PC-3 (cell line): ENCODE data around the gene NCSTN. TPM values are rescaled to one million over a fixed set of nuclear protein-coding genes. Genes with fewer than 3 reads are reported as not detected.

Source experiments
- ATAC-seq: fragments of 200-7000 bp; cut with Tn5 transposase; 2 replicates; pipeline ENCODE4 v1.9.1; 2020; ENCODE audit warnings: mild to moderate bottlenecking, moderate library complexity
- BruUV-seq: library from RNA; stranded (reverse); fragments of 400-500 nt; replicated peaks from 2 replicates; lab custom pipeline; 2021; lab: Mats Ljungman, UMichigan
- CTCF ChIA-PET: fragments of 300-600 bp; sonication (Branson Sonifier 250); formaldehyde crosslinking; loops from one replicate; lab custom pipeline; 2022; ENCODE audit warnings: antibody characterized with exemption; lab: Charles Lee
- POLR2A ChIA-PET: fragments of 300-600 bp; sonication (Branson Sonifier 250); formaldehyde crosslinking; loops from one replicate; lab custom pipeline; 2022; ENCODE audit warnings: antibody characterized with exemption; ENCODE audit not compliant: unreplicated experiment; lab: Charles Lee
- DNase-seq: peaks from one replicate; pipeline ENCODE4 v3.0.0-alpha.2; 2015
- H2AFZ ChIP-seq: fragments of 300-600 bp; sonication (generic); 2 replicates; pipeline ENCODE4 v1.6.0; 2016; ENCODE audit warnings: antibody characterized with exemption, low read length
- H3F3A ChIP-seq: fragments of 300-600 bp; sonication (generic); one replicate; pipeline ENCODE4 v1.6.0; 2017; ENCODE audit warnings: antibody characterized with exemption, low read length, control low read depth, mild to moderate bottlenecking; ENCODE audit not compliant: unreplicated experiment
- H3K27ac ChIP-seq: fragments of 300-600 bp; sonication (generic); 2 replicates; pipeline ENCODE4 v1.5.1; 2016; ENCODE audit warnings: mild to moderate bottlenecking, low read length
- H3K27me3 ChIP-seq: fragments of 300-600 bp; sonication (generic); 2 replicates; pipeline ENCODE4 v1.6.1; 2016; ENCODE audit warnings: low read length, mixed read lengths
- H3K36me3 ChIP-seq: fragments of 300-600 bp; sonication (generic); 2 replicates; pipeline ENCODE4 v1.6.1; 2016; ENCODE audit warnings: low read depth, mixed run types, low read length, mixed read lengths
- H3K4me1 ChIP-seq: fragments of 300-600 bp; sonication (generic); 2 replicates; pipeline ENCODE4 v1.5.1; 2016; ENCODE audit warnings: low read length; ENCODE audit not compliant: insufficient read depth
- H3K4me2 ChIP-seq: fragments of 300-600 bp; sonication (generic); 2 replicates; pipeline ENCODE4 v1.6.0; 2016; ENCODE audit warnings: low read length
- H3K4me3 ChIP-seq: fragments of 300-600 bp; sonication (generic); 2 replicates; pipeline ENCODE4 v1.5.1; 2016; ENCODE audit warnings: mild to moderate bottlenecking, low read length, mixed read lengths
- H3K79me2 ChIP-seq: fragments of 300-600 bp; sonication (generic); 2 replicates; pipeline ENCODE4 v1.6.1; 2017; ENCODE audit warnings: low read length, mixed read lengths
- H3K9ac ChIP-seq: fragments of 300-600 bp; sonication (generic); 2 replicates; pipeline ENCODE4 v1.6.0; 2016; ENCODE audit warnings: mild to moderate bottlenecking, low read length
- H3K9me2 ChIP-seq: fragments of 300-600 bp; sonication (generic); replicated peaks from 2 replicates; pipeline ENCODE4 v1.6.1; 2016; ENCODE audit warnings: mixed run types, low read length, mixed read lengths
- H3K9me3 ChIP-seq: fragments of 300-600 bp; sonication (generic); 2 replicates; pipeline ENCODE4 v1.6.1; 2016; ENCODE audit warnings: low read length, mixed read lengths
- H4K20me1 ChIP-seq: fragments of 300-600 bp; sonication (generic); 2 replicates; pipeline ENCODE4 v1.6.1; 2016; ENCODE audit warnings: low read length, mixed read lengths
- CTCF ChIP-seq: fragments of 300-600 bp; sonication (generic); conservative IDR thresholded peaks from 2 replicates; pipeline ENCODE4 v1.5.1; 2017; ENCODE audit warnings: antibody characterized with exemption, low read depth, mild to moderate bottlenecking, low read length
- EZH2 ChIP-seq: fragments of 300-600 bp; sonication (generic); IDR thresholded peaks from one replicate; pipeline ENCODE4 v1.6.1; 2017; ENCODE audit warnings: antibody characterized with exemption, mild to moderate bottlenecking, low read length; ENCODE audit not compliant: unreplicated experiment
- EZH2phosphoT487 ChIP-seq: fragments of 300-600 bp; sonication (generic); IDR thresholded peaks from 2 replicates; pipeline ENCODE4 v1.6.1; 2018; ENCODE audit warnings: mild to moderate bottlenecking, antibody characterized with exemption, low read length, borderline replicate concordance
- intact Hi-C: fragments of 100-400 bp; cut with micrococcal nuclease; formaldehyde crosslinking; loops from 2 replicates; pipeline ENCODE4 v1.9.0; 2023
- total RNA-seq: library from RNA; depleted of rRNA; stranded (reverse); fragments of >200 nt; gene quantifications from 2 replicates; pipeline ENCODE4 v1.2.3, GENCODE V29; 2014

NCSTN gene
- total RNA-seq, 1 experiment from 2014 or later = 49.6 TPM

DNA sequence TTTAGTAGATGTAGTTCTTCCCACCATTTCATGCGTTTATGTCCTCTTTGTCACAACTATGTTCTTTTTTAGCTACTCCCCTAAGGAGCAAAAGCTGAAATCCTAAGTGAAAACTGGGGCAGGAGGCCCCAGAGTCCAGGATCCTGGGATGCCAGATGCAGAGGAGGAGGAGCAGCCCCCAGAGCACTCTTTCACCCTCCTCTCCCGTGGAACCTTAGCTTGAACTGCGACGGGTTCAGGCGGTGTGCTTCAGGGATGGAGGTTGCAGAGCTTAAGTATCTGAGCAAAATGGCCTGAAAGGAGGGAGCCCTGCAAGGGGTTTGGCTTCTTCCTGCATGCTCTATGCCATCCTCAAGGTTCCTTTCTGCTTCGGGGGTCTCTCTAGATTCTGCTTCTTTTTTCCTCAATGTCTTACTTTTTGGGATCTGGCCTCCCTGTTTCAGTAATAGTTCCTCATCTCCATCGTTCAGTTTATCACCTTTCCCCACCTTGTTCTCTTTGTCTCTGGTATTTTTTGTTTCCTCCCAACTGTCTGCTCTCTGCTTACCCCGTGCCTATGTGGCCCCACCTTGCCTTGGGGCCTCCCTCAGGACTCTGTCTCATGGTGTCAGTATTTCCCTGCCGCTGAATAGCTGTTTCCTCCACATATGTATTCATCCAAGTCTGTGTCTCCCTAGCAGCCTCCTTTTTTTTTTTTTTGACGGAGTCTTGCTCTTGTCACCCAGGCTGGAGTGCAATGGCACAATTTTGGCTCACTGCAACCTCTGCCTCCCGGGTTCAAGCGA, 21.0 kb downstream of the NCSTN start:
- Histone ChIP-seq H3K9ac (no peak overlapping the region), H3K27ac (no peak overlapping the region), H3K4me2 (no peak overlapping the region), H2AFZ (no peak overlapping the region), H3F3A (no peaks in the 10 kb centered on the region), H3K79me2 (no peaks in the 10 kb centered on the region), H3K9me3 (no peaks in the 10 kb centered on the region), H3K9me2 (no peaks in the 10 kb centered on the region), H3K4me3 (no peak overlapping the region), H3K4me1 (no peaks in the 10 kb centered on the region), H4K20me1 (no peaks in the 10 kb centered on the region), H3K36me3 (peaks cover 10% of the 10 kb centered on the region; the same call in 1 of the 2 replicates), H3K27me3 (no peaks in the 10 kb centered on the region)
- ChIA-PET POLR2A (no interaction called here), CTCF (interaction anchor here (0.6 kb wide), 1 partner anchor 294 kb away, joined by 5 read pairs; no protein-coding TSS in a partner anchor)
- no peak for DNase-seq
- ATAC-seq = no peak
- BruUV-seq = no TSS peak
- intact Hi-C loops = no loop called here
- no peak for TF ChIP-seq EZH2phosphoT487
- no peak for TF ChIP-seq EZH2
- no peak for TF ChIP-seq CTCF

DNA sequence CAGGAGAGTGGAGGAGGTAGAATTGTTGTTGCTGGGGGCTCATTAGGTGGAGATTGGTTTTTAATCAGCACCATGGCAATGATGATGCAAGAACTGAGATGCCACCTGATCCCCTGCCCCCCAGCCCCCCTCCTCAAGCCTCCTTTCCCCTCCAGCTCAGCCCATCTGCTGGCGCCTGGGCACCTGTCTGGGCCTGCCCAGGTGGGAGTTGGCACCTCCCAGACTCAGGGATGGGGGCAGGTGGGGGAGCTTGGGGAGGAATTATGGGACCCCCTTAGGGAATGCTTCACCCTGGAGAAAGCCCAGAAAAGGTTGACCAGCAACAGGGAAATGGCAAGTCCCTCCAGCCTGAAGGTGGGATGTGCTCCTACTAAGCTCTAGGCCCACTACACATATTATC, 22.1 kb downstream of the NCSTN start:
- Histone ChIP-seq H3K27me3 (no peaks in the 10 kb centered on the region), H3K36me3 (peaks cover 1% of the 10 kb centered on the region; the same call in 1 of the 2 replicates), H3K9me3 (no peaks in the 10 kb centered on the region), H3K4me3 (no peak overlapping the region), H3K27ac (no peak overlapping the region), H4K20me1 (no peaks in the 10 kb centered on the region), H3K9ac (no peak overlapping the region), H3K4me1 (no peaks in the 10 kb centered on the region), H3K9me2 (no peaks in the 10 kb centered on the region), H2AFZ (no peak overlapping the region), H3K4me2 (no peak overlapping the region), H3K79me2 (no peaks in the 10 kb centered on the region), H3F3A (no peaks in the 10 kb centered on the region)
- no peak for ATAC-seq
- TF ChIP-seq CTCF = no peak
- TF ChIP-seq EZH2 = no peak
- no peak for TF ChIP-seq EZH2phosphoT487
- intact Hi-C loops = no loop called here
- POLR2A ChIA-PET = interaction anchor here (0.5 kb wide), 1 partner anchor 333 kb away, joined by 3 read pairs; no protein-coding TSS in a partner anchor
- BruUV-seq = no TSS peak
- DNase-seq = no peak
- CTCF ChIA-PET = no interaction called here
